H9 (cell line): ENCODE results near the gene SRPK2. TPM values are rescaled to one million over a fixed set of nuclear protein-coding genes. Genes with fewer than 3 reads are reported as not detected.

Source experiments
- DNase-seq: peaks from one replicate; pipeline ENCODE4 v3.0.0-alpha.2; 2017
- H2AFZ ChIP-seq: one replicate; pipeline ENCODE4 v1.6.1; 2013; ENCODE audit warnings: mild to moderate bottlenecking, low read length, control low read depth, moderate library complexity
- H2AK5ac ChIP-seq: 2 replicates; pipeline ENCODE4 v1.6.1; 2013; ENCODE audit warnings: low read length, control low read depth, mixed read lengths; ENCODE audit not compliant: insufficient read length
- H2BK120ac ChIP-seq: one replicate; pipeline ENCODE4 v1.6.1; 2013; ENCODE audit warnings: low read depth, mild to moderate bottlenecking, low read length, control low read depth, inconsistent platforms; ENCODE audit not compliant: poor library complexity, severe bottlenecking
- H2BK12ac ChIP-seq: 2 replicates; pipeline ENCODE4 v1.6.1; 2013; ENCODE audit warnings: low read length, control low read depth, mixed read lengths, low read depth; ENCODE audit not compliant: insufficient read length
- H2BK15ac ChIP-seq: 2 replicates; pipeline ENCODE4 v1.6.1; 2013; ENCODE audit warnings: low read depth, low read length, control low read depth
- H2BK20ac ChIP-seq: one replicate; pipeline ENCODE4 v1.6.1; 2013; ENCODE audit warnings: low read depth, mild to moderate bottlenecking, low read length, control low read depth, inconsistent platforms; ENCODE audit not compliant: poor library complexity, severe bottlenecking
- H2BK5ac ChIP-seq: 2 replicates; pipeline ENCODE4 v1.6.1; 2013; ENCODE audit warnings: low read length, control low read depth, mixed read lengths; ENCODE audit not compliant: insufficient read length
- H3K14ac ChIP-seq: 2 replicates; pipeline ENCODE4 v1.6.1; 2013; ENCODE audit warnings: low read length, control low read depth; ENCODE audit not compliant: insufficient read depth
- H3K18ac ChIP-seq: 2 replicates; pipeline ENCODE4 v1.6.1; 2013; ENCODE audit warnings: low read depth, mild to moderate bottlenecking, mixed read lengths, low read length, control low read depth; ENCODE audit not compliant: insufficient read length
- H3K23ac ChIP-seq: 2 replicates; pipeline ENCODE4 v1.6.1; 2013; ENCODE audit warnings: low read length, control low read depth, mixed read lengths, low read depth; ENCODE audit not compliant: insufficient read length
- H3K23me2 ChIP-seq: 2 replicates; pipeline ENCODE4 v1.6.1; 2013; ENCODE audit warnings: low read depth, mild to moderate bottlenecking, mixed read lengths, low read length, control low read depth; ENCODE audit not compliant: insufficient read length, poor library complexity, severe bottlenecking
- H3K27ac ChIP-seq: 2 replicates; pipeline ENCODE4 v1.5.1; 2013; ENCODE audit warnings: low read length, control low read depth, mixed read lengths, low read depth; ENCODE audit not compliant: insufficient read length
- H3K27me3 ChIP-seq: 2 replicates; pipeline ENCODE4 v1.6.1; 2013; ENCODE audit warnings: low read length, control low read depth, inconsistent platforms; ENCODE audit not compliant: insufficient read depth
- H3K4ac ChIP-seq: 2 replicates; pipeline ENCODE4 v1.6.1; 2013; ENCODE audit warnings: low read depth, mild to moderate bottlenecking, control low read depth, inconsistent platforms, low read length, moderate library complexity
- H3K4me1 ChIP-seq: 2 replicates; pipeline ENCODE4 v1.6.1; 2013; ENCODE audit warnings: low read length, control low read depth, inconsistent platforms; ENCODE audit not compliant: insufficient read depth
- H3K4me2 ChIP-seq: 2 replicates; pipeline ENCODE4 v1.6.1; 2013; ENCODE audit warnings: low read length, control low read depth, mixed read lengths; ENCODE audit not compliant: insufficient read length, insufficient read depth
- H3K56ac ChIP-seq: 2 replicates; pipeline ENCODE4 v1.6.1; 2013; ENCODE audit warnings: low read depth, mild to moderate bottlenecking, mixed read lengths, low read length, control low read depth; ENCODE audit not compliant: insufficient read length
- H3K79me1 ChIP-seq: 2 replicates; pipeline ENCODE4 v1.6.1; 2013; ENCODE audit warnings: low read depth, mild to moderate bottlenecking, moderate library complexity, low read length, control low read depth, inconsistent platforms; ENCODE audit not compliant: insufficient read depth, poor library complexity, severe bottlenecking
- H3K79me2 ChIP-seq: 2 replicates; pipeline ENCODE4 v1.6.1; 2013; ENCODE audit warnings: low read length, control low read depth, inconsistent platforms; ENCODE audit not compliant: insufficient read depth
- H3K9ac ChIP-seq: 2 replicates; pipeline ENCODE4 v1.6.1; 2013; ENCODE audit warnings: low read length, control low read depth, mixed read lengths; ENCODE audit not compliant: insufficient read length; ENCODE audit errors: extremely low read depth
- H3K9me3 ChIP-seq: one replicate; pipeline ENCODE4 v1.6.1; 2013; ENCODE audit warnings: low read depth, low read length, inconsistent platforms; ENCODE audit not compliant: control insufficient read depth
- H3T11ph ChIP-seq: one replicate; pipeline ENCODE4 v1.6.1; 2013; ENCODE audit warnings: mild to moderate bottlenecking, low read length, control low read depth, inconsistent platforms
- H4K20me1 ChIP-seq: one replicate; pipeline ENCODE4 v1.6.1; 2013; ENCODE audit not compliant: control insufficient read depth, insufficient read length, insufficient read depth
- H4K5ac ChIP-seq: 2 replicates; pipeline ENCODE4 v1.6.1; 2013; ENCODE audit warnings: low read depth, mild to moderate bottlenecking, mixed read lengths, low read length, control low read depth; ENCODE audit not compliant: insufficient read length
- H4K8ac ChIP-seq: replicated peaks from 2 replicates; pipeline ENCODE4 v1.6.1; 2013; ENCODE audit warnings: low read length, control low read depth, mixed read lengths, low read depth; ENCODE audit not compliant: insufficient read length
- H4K91ac ChIP-seq: 2 replicates; pipeline ENCODE4 v1.6.1; 2013; ENCODE audit warnings: low read depth, mild to moderate bottlenecking, moderate library complexity, mixed read lengths, low read length, control low read depth; ENCODE audit not compliant: insufficient read length
- H3K27ac Mint-ChIP-seq, 3 experiments: 2 replicates in 2 of 3; 3 replicates in 1 of 3; pipeline ENCODE4 v1.8.0; 2020 to 2021; ENCODE audit warnings: mixed read lengths in 3 of 3, mild to moderate bottlenecking in 1 of 3, moderate library complexity in 1 of 3
- H3K27me3 Mint-ChIP-seq: 2 replicates; pipeline ENCODE4 v1.8.0; 2021; ENCODE audit warnings: low read depth, mild to moderate bottlenecking, moderate library complexity, mixed read lengths
- H3K36me3 Mint-ChIP-seq, 3 experiments: 2 replicates in 2 of 3; 3 replicates in 1 of 3; pipeline ENCODE4 v1.8.0; 2020 to 2021; ENCODE audit warnings: low read depth in 3 of 3, mixed read lengths in 3 of 3; ENCODE audit not compliant: insufficient read depth in 1 of 3
- H3K4me1 Mint-ChIP-seq, 2 experiments: 2 replicates each; pipeline ENCODE4 v1.8.0; 2020; ENCODE audit warnings: mixed read lengths in 2 of 2
- H3K4me3 Mint-ChIP-seq, 2 experiments: 2 replicates in 1 of 2; 3 replicates in 1 of 2; pipeline ENCODE4 v1.8.0; 2020 to 2021; ENCODE audit warnings: mild to moderate bottlenecking in 2 of 2, mixed read lengths in 2 of 2, moderate library complexity in 1 of 2
- H3K9me3 Mint-ChIP-seq, 2 experiments: 2 replicates in 1 of 2; 3 replicates in 1 of 2; pipeline ENCODE4 v1.8.0; 2020; ENCODE audit warnings: mild to moderate bottlenecking in 2 of 2, mixed read lengths in 2 of 2, moderate library complexity in 1 of 2
- CTCF ChIP-seq: fragments of 200-600 bp; sonication (generic); conservative IDR thresholded peaks from 3 replicates; pipeline ENCODE4 v1.8.0; 2021; ENCODE audit warnings: antibody characterized with exemption, mild to moderate bottlenecking
- WGBS: extraction: QIAGEN DNeasy Blood & Tissue Kit; methylation state at CpG from one replicate; pipeline ENCODE4 v1.1.7; 2013; ENCODE audit warnings: missing lambda C conversion rate, low lambda C conversion rate, mixed read lengths; ENCODE audit not compliant: insufficient read length; ENCODE audit errors: extremely low coverage; 5-methylcytosine and 5-hydroxymethylcytosine counted together
- total RNA-seq: library from RNA; stranded (reverse); gene quantifications from 2 replicates; pipeline ENCODE4 v1.2.1, GENCODE V29; 2021

The SRPK2 gene
- total RNA-seq, 1 experiment from 2014 or later, result 41.1 TPM

- Histone ChIP-seq H3K4me1 (peaks cover 2% of the 10 kb centered on the region; the same call in 1 of the 2 replicates), H3K9me3 (no peaks in the 10 kb centered on the region), H3K4me2 (no peak overlapping the region), H4K20me1 (no peaks in the 10 kb centered on the region), H3K27me3 (no peaks in the 10 kb centered on the region), H3K23me2 (no peaks in the 10 kb centered on the region), H3T11ph (no peak overlapping the region), H3K9ac (no peak overlapping the region), H2BK12ac (no peak overlapping the region), H4K91ac (no peak overlapping the region), H3K27ac (no peak overlapping the region), H2BK120ac (no peak overlapping the region), H4K5ac (no peak overlapping the region), H4K8ac (no peak overlapping the region), H3K79me1 (peaks cover 14% of the 10 kb centered on the region), H3K4ac (no peak overlapping the region), H2AK5ac (no peak overlapping the region), H3K18ac (no peak overlapping the region), H3K23ac (no peak overlapping the region), H3K14ac (no peak overlapping the region), H2BK15ac (no peak overlapping the region), H2BK5ac (no peak overlapping the region), H3K79me2 (peaks cover 8% of the 10 kb centered on the region; the same call in 1 of the 2 replicates), H2AFZ (no peak overlapping the region), H2BK20ac (no peak overlapping the region), H3K56ac (no peak overlapping the region)
- DNase-seq, result no peak
- peaks cover 18% of the 10 kb centered on the region in 2 experiments for H3K4me1 Mint-ChIP-seq
- H3K27me3 Mint-ChIP-seq, result no peaks in the 10 kb centered on the region
- no peaks in the 10 kb centered on the region for H3K9me3 Mint-ChIP-seq
- H3K36me3 Mint-ChIP-seq, result no peaks in the 10 kb centered on the region
- H3K27ac Mint-ChIP-seq, result no peak overlapping the region
- H3K4me3 Mint-ChIP-seq, result no peak overlapping the region
- no peak for TF ChIP-seq CTCF
- no CpG with 5 or more reads among the region's 11 CpGs for WGBS
Measured at GRCh38 chr7:105218939-105219770, 169.6 kb downstream of the SRPK2 start.
